ENCODE results near the gene DZIP3. TPM values are rescaled to one million over a fixed set of nuclear protein-coding genes. Genes with fewer than 3 reads are reported as not detected.

DZIP3 gene
- polyA plus RNA-seq, 1 donor (not counting 4 experiments of a cell fraction or from before 2014, with no cell fraction given): 3.9 TPM

DNA sequence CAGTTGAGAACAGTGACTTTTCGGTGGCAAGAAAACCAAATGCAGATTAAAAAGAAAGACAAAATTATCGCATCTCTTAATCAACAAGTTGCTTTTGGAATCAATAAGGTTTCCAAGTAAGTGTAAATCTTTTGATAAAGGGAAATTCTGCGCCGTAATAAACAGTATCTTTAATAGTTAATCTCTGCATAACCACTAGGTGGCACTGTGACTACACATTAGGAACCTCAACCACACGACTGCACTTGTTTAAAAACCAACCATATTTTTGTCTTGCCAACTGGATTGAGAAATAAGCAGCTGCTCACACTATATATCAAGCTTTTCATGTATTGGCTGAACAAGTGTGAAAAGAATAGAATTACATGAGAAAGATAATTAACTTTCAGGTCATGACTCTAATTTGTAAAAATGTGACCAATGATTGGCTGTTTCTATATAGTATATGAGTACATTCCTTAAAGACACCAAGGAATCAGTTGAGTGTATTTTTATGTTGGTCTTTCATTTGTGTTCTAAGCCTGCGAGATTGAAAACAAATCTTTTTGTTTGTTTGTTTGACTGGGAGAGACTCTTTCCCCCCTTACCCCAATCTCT is 72.7 kb downstream of the DZIP3 start:
- no peak overlapping the region for H3K4me3 ChIP-seq (ENCODE audit: control insufficient read depth in 2 of 3, extremely low read depth in 1 of 3, insufficient read depth in 2 of 3, low read depth in 1 of 3, low read length in 3 of 3)
- H3K4me2 ChIP-seq (ENCODE audit: control insufficient read depth, extremely low read depth, insufficient read depth, low read depth, low read length): peak overlapping the region; percentile 17
- H3K9ac ChIP-seq (ENCODE audit: control insufficient read depth, extremely low read depth, insufficient read depth, low read length): no peak overlapping the region
- DNase-seq (ENCODE audit: low read depth, low spot score) (peak; percentile 13), FAIRE-seq (peak; percentile 68)
- H3K36me3 ChIP-seq (ENCODE audit: control insufficient read depth in 2 of 2, extremely low read depth in 1 of 2, insufficient read depth in 2 of 2, low read length in 2 of 2): no peaks in the 10 kb centered on the region
- no peaks in the 10 kb centered on the region for H3K4me1 ChIP-seq (ENCODE audit: control insufficient read depth, extremely low read depth, insufficient read depth, low read length)
- no peaks in the 10 kb centered on the region for H3K9me1 ChIP-seq (ENCODE audit: control insufficient read depth, extremely low read depth, insufficient read depth, low read length)
- dilution Hi-C loops (cut with MboI; ENCODE audit: extremely low pct_ligation_motif_present, low sequenced_read_pairs): no loop called here
- no peaks in the 10 kb centered on the region for H3K9me3 ChIP-seq (ENCODE audit: control insufficient read depth, low read depth, low read length)
- TF ChIP-seq, protein P1, sequence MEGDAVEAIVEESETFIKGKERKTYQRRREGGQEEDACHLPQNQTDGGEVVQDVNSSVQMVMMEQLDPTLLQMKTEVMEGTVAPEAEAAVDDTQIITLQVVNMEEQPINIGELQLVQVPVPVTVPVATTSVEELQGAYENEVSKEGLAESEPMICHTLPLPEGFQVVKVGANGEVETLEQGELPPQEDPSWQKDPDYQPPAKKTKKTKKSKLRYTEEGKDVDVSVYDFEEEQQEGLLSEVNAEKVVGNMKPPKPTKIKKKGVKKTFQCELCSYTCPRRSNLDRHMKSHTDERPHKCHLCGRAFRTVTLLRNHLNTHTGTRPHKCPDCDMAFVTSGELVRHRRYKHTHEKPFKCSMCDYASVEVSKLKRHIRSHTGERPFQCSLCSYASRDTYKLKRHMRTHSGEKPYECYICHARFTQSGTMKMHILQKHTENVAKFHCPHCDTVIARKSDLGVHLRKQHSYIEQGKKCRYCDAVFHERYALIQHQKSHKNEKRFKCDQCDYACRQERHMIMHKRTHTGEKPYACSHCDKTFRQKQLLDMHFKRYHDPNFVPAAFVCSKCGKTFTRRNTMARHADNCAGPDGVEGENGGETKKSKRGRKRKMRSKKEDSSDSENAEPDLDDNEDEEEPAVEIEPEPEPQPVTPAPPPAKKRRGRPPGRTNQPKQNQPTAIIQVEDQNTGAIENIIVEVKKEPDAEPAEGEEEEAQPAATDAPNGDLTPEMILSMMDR (optimal IDR thresholded peaks at IDR 0.05 in 1 of 3, IDR thresholded peaks at IDR 0.05 in 1 of 3, conservative IDR thresholded peaks at IDR 0.05 in 1 of 3; ENCODE audit: extremely low read depth in 1 of 3, insufficient read depth in 2 of 3, low read length in 3 of 3): peak in 1 of 3 experiments; percentile 58
- TF ChIP-seq EZH2 (IDR thresholded peaks at IDR 0.05; ENCODE audit: low read length): no peak
- H4K20me1 ChIP-seq (ENCODE audit: control insufficient read depth, extremely low read depth, insufficient read depth, low read length): no peaks in the 10 kb centered on the region
- no peaks in the 10 kb centered on the region for H3K27me3 ChIP-seq (ENCODE audit: control insufficient read depth, extremely low read depth, insufficient read depth, low read length)
- H2AFZ ChIP-seq (ENCODE audit: control insufficient read depth, low read length): no peak overlapping the region
- no peaks in the 10 kb centered on the region for H3K79me2 ChIP-seq (ENCODE audit: control insufficient read depth, insufficient read depth, low read length)
- H3K27ac ChIP-seq (ENCODE audit: control insufficient read depth, insufficient read depth, low read length): no peak overlapping the region

DNA sequence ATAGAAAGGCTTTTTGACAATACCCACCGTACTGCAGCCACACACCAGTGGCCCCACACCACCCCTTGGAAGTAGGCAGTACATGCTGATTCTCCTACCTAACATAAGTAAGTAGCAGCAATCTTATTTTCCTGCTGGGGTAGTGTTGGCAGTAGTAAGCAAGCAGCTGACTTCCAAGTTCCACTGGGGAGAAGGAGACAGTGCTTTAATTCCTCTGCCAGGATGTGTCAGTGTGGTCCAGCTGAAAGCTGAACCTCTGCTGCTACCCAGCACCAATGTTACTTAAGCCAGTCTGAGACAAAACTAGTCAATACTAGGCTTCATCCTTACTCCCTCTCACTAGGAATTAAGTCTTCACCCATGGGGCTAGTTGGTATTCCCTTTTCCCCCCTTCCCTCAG is 74.7 kb downstream of the DZIP3 start:
- H3K79me2 ChIP-seq (ENCODE audit: control insufficient read depth, insufficient read depth, low read length): no peaks in the 10 kb centered on the region
- no peak overlapping the region for H3K4me3 ChIP-seq (ENCODE audit: control insufficient read depth in 2 of 3, extremely low read depth in 1 of 3, insufficient read depth in 2 of 3, low read depth in 1 of 3, low read length in 3 of 3)
- no peak overlapping the region for H3K27ac ChIP-seq (ENCODE audit: control insufficient read depth, insufficient read depth, low read length)
- no peak overlapping the region for H3K4me2 ChIP-seq (ENCODE audit: control insufficient read depth, extremely low read depth, insufficient read depth, low read depth, low read length)
- no peak for FAIRE-seq
- dilution Hi-C loops (cut with MboI; ENCODE audit: extremely low pct_ligation_motif_present, low sequenced_read_pairs): no loop called here
- H2AFZ ChIP-seq (ENCODE audit: control insufficient read depth, low read length): no peak overlapping the region
- no peaks in the 10 kb centered on the region for H3K9me1 ChIP-seq (ENCODE audit: control insufficient read depth, extremely low read depth, insufficient read depth, low read length)
- TF ChIP-seq EZH2 (IDR thresholded peaks at IDR 0.05; ENCODE audit: low read length): no peak
- TF ChIP-seq, protein P1 (optimal IDR thresholded peaks at IDR 0.05 in 1 of 3, IDR thresholded peaks at IDR 0.05 in 1 of 3, conservative IDR thresholded peaks at IDR 0.05 in 1 of 3; ENCODE audit: extremely low read depth in 1 of 3, insufficient read depth in 2 of 3, low read length in 3 of 3): no peak
- no peaks in the 10 kb centered on the region for H3K9me3 ChIP-seq (ENCODE audit: control insufficient read depth, low read depth, low read length)
- no peaks in the 10 kb centered on the region for H4K20me1 ChIP-seq (ENCODE audit: control insufficient read depth, extremely low read depth, insufficient read depth, low read length)
- no peaks in the 10 kb centered on the region for H3K27me3 ChIP-seq (ENCODE audit: control insufficient read depth, extremely low read depth, insufficient read depth, low read length)
- H3K36me3 ChIP-seq (ENCODE audit: control insufficient read depth in 2 of 2, extremely low read depth in 1 of 2, insufficient read depth in 2 of 2, low read length in 2 of 2): no peaks in the 10 kb centered on the region
- no peak for DNase-seq (ENCODE audit: low read depth, low spot score)
- H3K4me1 ChIP-seq (ENCODE audit: control insufficient read depth, extremely low read depth, insufficient read depth, low read length): no peaks in the 10 kb centered on the region
- H3K9ac ChIP-seq (ENCODE audit: control insufficient read depth, extremely low read depth, insufficient read depth, low read length): no peak overlapping the region

Measured in keratinocyte (primary cell).